Ovary (tissue), 9 donors: ENCODE measurements around the gene GRM8. TPM values are rescaled to one million over a fixed set of nuclear protein-coding genes. Genes with fewer than 3 reads are reported as not detected.

Experiments
- DNase-seq, 5 donors: peaks; one replicate each; pipeline ENCODE4 v3.0.0-alpha.2; 2019 to 2020
- H3K27ac ChIP-seq, 2 donors: fragments of 200-600 bp; one replicate each; pipeline versions ENCODE4 v1.5.1 to v1.8.0; 2019 to 2022
- H3K27me3 ChIP-seq: fragments of 200-600 bp; one replicate; pipeline ENCODE4 v1.8.0; 2022
- H3K36me3 ChIP-seq: fragments of 200-600 bp; sonication (generic); one replicate; pipeline ENCODE4 v1.5.1; 2019
- H3K4me1 ChIP-seq: one replicate; pipeline ENCODE4 v1.8.1; 2013; ENCODE audit warnings: mild to moderate bottlenecking, moderate library complexity; ENCODE audit not compliant: insufficient read depth
- H3K4me3 ChIP-seq: fragments of 200-600 bp; sonication (generic); one replicate; pipeline ENCODE4 v1.5.1; 2017
- H3K9me3 ChIP-seq, 2 donors: fragments of 200-600 bp in 1 of 2; sonication (generic) in 1 of 2; one replicate each; pipeline versions ENCODE4 v1.5.1 to v1.8.1; 2013 to 2019; ENCODE audit warnings: mild to moderate bottlenecking in 1 of 2, moderate library complexity in 1 of 2
- EP300 ChIP-seq: sonication (generic); formaldehyde crosslinking; IDR thresholded peaks from one replicate; pipeline ENCODE4 v1.6.1; 2017; ENCODE audit warnings: antibody characterized with exemption
- POLR2A ChIP-seq: fragments of 450-650 bp; IDR thresholded peaks from one replicate; pipeline ENCODE4 v1.6.1; 2017; ENCODE audit warnings: antibody characterized with exemption, mild to moderate bottlenecking, moderate library complexity
- WGBS, 3 donors: extraction: QIAGEN DNeasy Blood & Tissue Kit in 1 of 3; methylation state at CpG; one replicate each; pipeline versions ENCODE4 v1.1.5 to v1.1.7; 2013 to 2017; 5-methylcytosine and 5-hydroxymethylcytosine counted together
- intact Hi-C, 4 donors: fragments of 100-400 bp; cut with DNase I; formaldehyde crosslinking; loops; one replicate each; pipeline versions ENCODE4 v1.11.0 to v1.15.1; 2022 to 2023
- polyA plus RNA-seq, 2 donors: library from polyadenylated mRNA; stranded (reverse); fragments of 200-250 nt in 1 of 2; fragments of 350-450 nt in 1 of 2; fragmentation: Illumina TruSeq in 1 of 2; extraction: RNeasy Lipid Tissue Mini Kit (QIAGEN cat#74804) in 1 of 2; gene quantifications; one replicate each; pipeline ENCODE4 v1.2.3, GENCODE V29; 2013 to 2014
- total RNA-seq, 7 donors: library from RNA; depleted of rRNA in 2 of 7; stranded (reverse); fragments of >200 nt in 2 of 7; fragmentation: NEBNext Ultra II Directional in 3 of 7; extraction: Animal tissue kit (Norgen Biotek cat#: 25700) in 3 of 7; gene quantifications; one replicate each; pipeline versions ENCODE4 v1.1.0 to v1.2.4, GENCODE V29; 2016 to 2023
- TF ChIP-seq, protein P1 (sequence below), 3 donors: fragments of 450-650 bp in 2 of 3; fragments of 200-600 bp in 1 of 3; IDR thresholded peaks; one replicate each; pipeline versions ENCODE4 v1.5.1 to v1.8.0; 2016 to 2022; ENCODE audit warnings: antibody characterized with exemption in 3 of 3, mild to moderate bottlenecking in 1 of 3
- donor health status: DM: no; HTN: no; CAD: no; lungs with moderate emphysema.
- donor health status: DM: no; HTN: no; CAD: no.
- donor health status: Bipolar disorder and iron deficiency.
- donor health status: DM: yes; HTN: yes; CAD: no.
- donor health status: DM: no; HTN: no; CAD: no.
- donor health status: DM: yes; HTN: yes; CAD: no.

The GRM8 gene
- total and polyA plus RNA-seq, 9 donors, result 0.38 to 4.0 (median 1.0) TPM; not detected in 1

DNA sequence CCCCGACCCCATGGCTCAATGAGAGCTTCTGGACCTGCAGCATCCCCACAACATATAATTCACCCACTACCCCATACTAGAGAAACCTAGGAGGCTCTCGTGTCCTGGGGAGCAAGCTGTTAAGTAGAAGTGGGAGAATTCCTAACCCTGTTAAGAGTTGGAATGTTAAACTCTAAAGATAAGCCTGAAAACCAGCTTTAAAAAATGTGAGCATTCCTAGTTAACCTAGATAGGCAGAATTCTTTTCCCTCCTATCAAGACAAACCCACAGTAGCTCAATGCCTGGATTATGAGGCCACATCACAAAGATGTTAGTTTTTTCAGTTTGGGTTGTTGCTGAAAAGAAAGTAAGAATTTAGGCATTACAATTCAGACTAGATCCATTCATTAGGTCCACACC, 42.9 kb downstream of the GRM8 start:
- H3K27me3 ChIP-seq, result no peaks in the 10 kb centered on the region
- no peak for DNase-seq
- intact Hi-C loops, result no loop called here
- 38 to 46% (median 43%) methylated on average over 2 of the region's 2 CpGs for WGBS, 3 donors
- H3K27ac ChIP-seq, result no peak overlapping the region
- H3K4me3 ChIP-seq, result no peak overlapping the region
- no peaks in the 10 kb centered on the region for H3K4me1 ChIP-seq
- no peaks in the 10 kb centered on the region for H3K36me3 ChIP-seq
- no peaks in the 10 kb centered on the region for H3K9me3 ChIP-seq
- TF ChIP-seq, protein P1, sequence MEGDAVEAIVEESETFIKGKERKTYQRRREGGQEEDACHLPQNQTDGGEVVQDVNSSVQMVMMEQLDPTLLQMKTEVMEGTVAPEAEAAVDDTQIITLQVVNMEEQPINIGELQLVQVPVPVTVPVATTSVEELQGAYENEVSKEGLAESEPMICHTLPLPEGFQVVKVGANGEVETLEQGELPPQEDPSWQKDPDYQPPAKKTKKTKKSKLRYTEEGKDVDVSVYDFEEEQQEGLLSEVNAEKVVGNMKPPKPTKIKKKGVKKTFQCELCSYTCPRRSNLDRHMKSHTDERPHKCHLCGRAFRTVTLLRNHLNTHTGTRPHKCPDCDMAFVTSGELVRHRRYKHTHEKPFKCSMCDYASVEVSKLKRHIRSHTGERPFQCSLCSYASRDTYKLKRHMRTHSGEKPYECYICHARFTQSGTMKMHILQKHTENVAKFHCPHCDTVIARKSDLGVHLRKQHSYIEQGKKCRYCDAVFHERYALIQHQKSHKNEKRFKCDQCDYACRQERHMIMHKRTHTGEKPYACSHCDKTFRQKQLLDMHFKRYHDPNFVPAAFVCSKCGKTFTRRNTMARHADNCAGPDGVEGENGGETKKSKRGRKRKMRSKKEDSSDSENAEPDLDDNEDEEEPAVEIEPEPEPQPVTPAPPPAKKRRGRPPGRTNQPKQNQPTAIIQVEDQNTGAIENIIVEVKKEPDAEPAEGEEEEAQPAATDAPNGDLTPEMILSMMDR (IDR thresholded peaks at IDR 0.05), result no peak
- TF ChIP-seq EP300 (no peak), POLR2A (no peak)

DNA sequence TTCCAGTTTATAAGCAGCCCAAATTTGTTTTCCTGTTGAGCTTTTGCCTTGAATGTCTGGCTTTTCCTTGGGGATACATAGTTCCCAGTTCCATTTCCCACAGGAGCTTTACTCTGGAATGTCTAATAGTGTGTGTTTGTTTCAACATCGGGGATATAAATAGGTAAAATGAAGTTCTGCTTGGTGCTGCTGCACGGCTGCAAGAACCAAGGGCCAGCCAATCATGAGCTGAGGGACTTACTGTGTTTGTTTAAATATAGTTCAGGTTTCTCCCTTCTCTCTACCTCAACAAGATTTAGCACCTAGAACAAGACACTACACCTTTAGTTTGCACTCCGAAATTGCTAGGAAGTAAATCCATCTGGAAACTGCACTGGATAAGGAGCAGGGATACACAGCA, 43.9 kb downstream of the GRM8 start:
- H3K27me3 ChIP-seq, result no peaks in the 10 kb centered on the region
- intact Hi-C loops, result no loop called here
- H3K4me3 ChIP-seq, result no peak overlapping the region
- no peaks in the 10 kb centered on the region for H3K4me1 ChIP-seq
- TF ChIP-seq POLR2A, result no peak
- TF ChIP-seq EP300, result no peak
- TF ChIP-seq, protein P1 (IDR thresholded peaks at IDR 0.05), result no peak
- H3K9me3 ChIP-seq, result no peaks in the 10 kb centered on the region
- no peak for DNase-seq
- WGBS, 3 donors, result 72 to 78% (median 77%) methylated on average over 3 of the region's 3 CpGs
- H3K27ac ChIP-seq, result no peak overlapping the region
- H3K36me3 ChIP-seq, result no peaks in the 10 kb centered on the region

DNA sequence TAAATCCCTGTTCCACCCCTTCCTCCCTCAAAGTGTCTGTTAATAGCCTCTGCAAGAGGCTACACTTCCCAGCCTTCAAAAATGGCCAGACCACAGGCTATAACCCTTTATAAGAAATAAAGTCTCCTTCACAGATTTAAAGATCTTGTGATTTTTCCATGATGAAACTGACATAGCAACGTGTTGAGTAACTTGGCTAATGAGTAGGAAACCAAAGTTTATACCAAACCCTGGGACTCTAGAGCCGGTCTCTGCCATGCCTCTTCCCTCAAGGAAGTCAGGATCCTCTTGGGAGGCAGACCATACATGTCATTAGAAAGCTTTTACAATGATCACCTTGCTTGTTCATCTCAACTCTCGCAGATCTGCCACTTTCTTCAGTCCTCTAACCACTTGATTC, 44.4 kb downstream of the GRM8 start:
- 76 to 82% (median 79%) methylated on average over 3 of the region's 3 CpGs for WGBS, 3 donors
- H3K4me3 ChIP-seq, result no peak overlapping the region
- TF ChIP-seq EP300 (no peak), POLR2A (no peak)
- TF ChIP-seq, protein P1 (IDR thresholded peaks at IDR 0.05), result no peak
- no peak for DNase-seq
- H3K27ac ChIP-seq, result no peak overlapping the region
- no peaks in the 10 kb centered on the region for H3K36me3 ChIP-seq
- H3K4me1 ChIP-seq, result no peaks in the 10 kb centered on the region
- intact Hi-C loops, result no loop called here
- no peaks in the 10 kb centered on the region for H3K9me3 ChIP-seq
- H3K27me3 ChIP-seq, result no peaks in the 10 kb centered on the region

DNA sequence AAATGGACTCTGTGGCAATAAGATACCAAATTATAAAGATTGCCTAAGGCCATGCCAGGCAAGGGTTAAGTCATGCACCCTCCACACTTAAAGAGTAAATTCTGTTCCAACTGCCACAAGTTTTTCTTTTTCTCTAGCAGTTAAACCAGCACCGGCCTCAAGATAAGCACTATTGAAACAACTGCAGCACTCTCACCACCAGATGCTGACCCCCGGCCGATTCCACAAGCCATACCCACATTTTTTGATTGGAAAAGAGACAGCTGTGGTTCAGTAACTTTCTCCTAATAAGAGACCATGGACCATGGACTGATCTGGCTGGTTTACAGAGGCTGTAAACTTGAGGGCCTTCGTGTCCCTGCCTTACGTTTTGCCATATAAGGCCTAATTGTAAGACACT, 44.9 kb downstream of the GRM8 start:
- Histone ChIP-seq H3K27ac (no peak overlapping the region), H3K9me3 (no peaks in the 10 kb centered on the region), H3K36me3 (no peaks in the 10 kb centered on the region), H3K27me3 (no peaks in the 10 kb centered on the region), H3K4me3 (no peak overlapping the region), H3K4me1 (no peaks in the 10 kb centered on the region)
- intact Hi-C loops, result no loop called here
- DNase-seq, result no peak
- 24 to 38% (median 34%) methylated on average over 5 of the region's 5 CpGs for WGBS, 3 donors
- TF ChIP-seq EP300 (no peak), POLR2A (no peak)
- TF ChIP-seq, protein P1 (IDR thresholded peaks at IDR 0.05), result no peak

DNA sequence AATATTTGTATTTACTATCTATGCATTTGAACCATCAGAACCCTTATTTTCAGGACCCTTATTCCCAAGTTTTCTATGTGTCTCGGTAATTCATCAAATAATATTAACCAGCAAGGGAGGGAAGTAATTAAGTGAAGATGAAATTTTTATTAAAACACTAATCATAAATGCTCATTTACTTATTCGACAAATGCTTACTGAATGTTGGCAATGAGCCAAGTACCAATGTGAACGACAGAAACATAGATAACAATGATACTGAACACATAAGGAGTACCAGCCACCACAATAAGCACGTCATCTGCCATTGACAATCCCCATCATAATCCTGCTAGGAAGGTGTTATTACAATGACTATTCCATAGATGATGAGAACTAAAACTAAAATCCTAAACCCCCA, 45.5 kb downstream of the GRM8 start:
- Histone ChIP-seq H3K27ac (no peak overlapping the region), H3K4me3 (no peak overlapping the region), H3K9me3 (no peaks in the 10 kb centered on the region), H3K36me3 (no peaks in the 10 kb centered on the region), H3K27me3 (no peaks in the 10 kb centered on the region), H3K4me1 (no peaks in the 10 kb centered on the region)
- TF ChIP-seq POLR2A (no peak), EP300 (no peak)
- TF ChIP-seq, protein P1 (IDR thresholded peaks at IDR 0.05), result no peak
- 45 to 47% (median 46%) methylated on average over 4 of the region's 4 CpGs for WGBS, 3 donors
- intact Hi-C loops, result no loop called here
- no peak for DNase-seq
